ENCODE measurements around the gene COPG1. TPM values are rescaled to one million over a fixed set of nuclear protein-coding genes. Genes with fewer than 3 reads are reported as not detected.
"Not testable (repeated sequence)": the region's sequence is repeated elsewhere in the genome, so short reads cannot be mapped to it uniquely, and the experiment has no call there.

Gene COPG1
- total RNA-seq, 2 experiments from 2014 or later, result 128 to 132 TPM

GRCh38 chr3:129257609-129258008 lies 8.2 kb downstream of the COPG1 start:
- no peak overlapping the region for H3K27ac Mint-ChIP-seq
- H3K27me3 Mint-ChIP-seq, result no peaks in the 10 kb centered on the region
- peaks cover 3% of the 10 kb centered on the region for H3K4me1 Mint-ChIP-seq
- DNase-seq, result no peak
- no peak overlapping the region for H3K4me3 Mint-ChIP-seq
- no peaks in the 10 kb centered on the region for H3K9me3 Mint-ChIP-seq
- H3K36me3 Mint-ChIP-seq, result peaks cover 26% of the 10 kb centered on the region

- no peak overlapping the region for H3K4me3 Mint-ChIP-seq
- H3K4me1 Mint-ChIP-seq, result peaks cover 2% of the 10 kb centered on the region
- H3K36me3 Mint-ChIP-seq, result peaks cover 22% of the 10 kb centered on the region
- no peaks in the 10 kb centered on the region for H3K27me3 Mint-ChIP-seq
- no peak overlapping the region for H3K27ac Mint-ChIP-seq
- H3K9me3 Mint-ChIP-seq, result no peaks in the 10 kb centered on the region
- DNase-seq, result no peak
Observed at GRCh38 chr3:129259612-129260477, 10.4 kb downstream of the COPG1 start.

GRCh38 chr3:129260606-129261005 lies 11.2 kb downstream of the COPG1 start:
- no peak for DNase-seq
- Mint-ChIP-seq H3K4me3 (no peak overlapping the region), H3K36me3 (peaks cover 20% of the 10 kb centered on the region), H3K9me3 (no peaks in the 10 kb centered on the region), H3K4me1 (peaks cover 2% of the 10 kb centered on the region), H3K27ac (no peak overlapping the region), H3K27me3 (no peaks in the 10 kb centered on the region)

- H3K4me3 Mint-ChIP-seq, result no peak overlapping the region
- H3K36me3 Mint-ChIP-seq, result peaks cover 21% of the 10 kb centered on the region
- peaks cover 2% of the 10 kb centered on the region for H3K4me1 Mint-ChIP-seq
- H3K9me3 Mint-ChIP-seq, result no peaks in the 10 kb centered on the region
- DNase-seq, result no peak
- no peak overlapping the region for H3K27ac Mint-ChIP-seq
- no peaks in the 10 kb centered on the region for H3K27me3 Mint-ChIP-seq
Observed at GRCh38 chr3:129261894-129262293, 12.5 kb downstream of the COPG1 start.

GRCh38 chr3:129263161-129263910 lies 13.9 kb downstream of the COPG1 start:
- peaks cover 2% of the 10 kb centered on the region for H3K4me1 Mint-ChIP-seq
- no peak overlapping the region for H3K4me3 Mint-ChIP-seq
- peak overlapping the region; percentile 65 for H3K27ac Mint-ChIP-seq
- H3K36me3 Mint-ChIP-seq, result peaks cover 22% of the 10 kb centered on the region
- no peaks in the 10 kb centered on the region for H3K9me3 Mint-ChIP-seq
- no peaks in the 10 kb centered on the region for H3K27me3 Mint-ChIP-seq
- no peak for DNase-seq

GRCh38 chr3:129264994-129265393 lies 15.6 kb downstream of the COPG1 start:
- not testable (repeated sequence) for H3K4me3 Mint-ChIP-seq, H3K9me3 Mint-ChIP-seq, DNase-seq, H3K27ac Mint-ChIP-seq, H3K27me3 Mint-ChIP-seq, H3K4me1 Mint-ChIP-seq
- H3K36me3 Mint-ChIP-seq, result peaks cover 19% of the 10 kb centered on the region

- Mint-ChIP-seq H3K9me3 (no peaks in the 10 kb centered on the region), H3K36me3 (peaks cover 18% of the 10 kb centered on the region), H3K4me1 (peaks cover 2% of the 10 kb centered on the region), H3K4me3 (no peak overlapping the region), H3K27me3 (no peaks in the 10 kb centered on the region), H3K27ac (no peak overlapping the region)
- no peak for DNase-seq
Observed at GRCh38 chr3:129266651-129267050, 17.2 kb downstream of the COPG1 start.

- Mint-ChIP-seq H3K36me3 (peaks cover 18% of the 10 kb centered on the region), H3K9me3 (no peaks in the 10 kb centered on the region), H3K4me1 (no peaks in the 10 kb centered on the region), H3K4me3 (no peak overlapping the region), H3K27ac (no peak overlapping the region), H3K27me3 (no peaks in the 10 kb centered on the region)
- DNase-seq, result no peak
Observed at GRCh38 chr3:129268396-129268795, 19.0 kb downstream of the COPG1 start.

- H3K4me3 Mint-ChIP-seq, result no peak overlapping the region
- H3K9me3 Mint-ChIP-seq, result no peaks in the 10 kb centered on the region
- peaks cover 12% of the 10 kb centered on the region for H3K4me1 Mint-ChIP-seq
- H3K36me3 Mint-ChIP-seq, result peaks cover 18% of the 10 kb centered on the region
- no peak for DNase-seq
- no peak overlapping the region for H3K27ac Mint-ChIP-seq
- H3K27me3 Mint-ChIP-seq, result no peaks in the 10 kb centered on the region
Observed at GRCh38 chr3:129271674-129272073, 22.3 kb downstream of the COPG1 start.

GRCh38 chr3:129276385-129276784 lies 27.0 kb downstream of the COPG1 start:
- peak; percentile 65 for DNase-seq
- H3K27me3 Mint-ChIP-seq, result no peaks in the 10 kb centered on the region
- H3K4me3 Mint-ChIP-seq, result no peak overlapping the region
- H3K4me1 Mint-ChIP-seq, result peaks cover 38% of the 10 kb centered on the region
- H3K9me3 Mint-ChIP-seq, result no peaks in the 10 kb centered on the region
- H3K27ac Mint-ChIP-seq, result peak overlapping the region; percentile 51
- peaks cover 36% of the 10 kb centered on the region for H3K36me3 Mint-ChIP-seq

GRCh38 chr3:129277829-129278271 lies 28.4 kb downstream of the COPG1 start:
- H3K27me3 Mint-ChIP-seq, result no peaks in the 10 kb centered on the region
- peak overlapping the region; percentile 96 for H3K4me3 Mint-ChIP-seq
- H3K27ac Mint-ChIP-seq, result peak overlapping the region; percentile 97
- H3K9me3 Mint-ChIP-seq, result no peaks in the 10 kb centered on the region
- DNase-seq, result peak; percentile 8
- H3K36me3 Mint-ChIP-seq, result peaks cover 43% of the 10 kb centered on the region
- peaks cover 52% of the 10 kb centered on the region for H3K4me1 Mint-ChIP-seq

- Mint-ChIP-seq H3K9me3 (no peaks in the 10 kb centered on the region), H3K27me3 (no peaks in the 10 kb centered on the region), H3K4me3 (peak within 1 kb of the TSS; percentile 96), H3K4me1 (peaks cover 59% of the 10 kb centered on the region), H3K27ac (peak within 1 kb of the TSS; percentile 97), H3K36me3 (peaks cover 46% of the 10 kb centered on the region)
- peak; percentile 94 for DNase-seq
Observed at GRCh38 chr3:129278439-129278965, 29.1 kb downstream of the COPG1 start, which contains the start of gene HMCES. HMCES (plus strand) TSS chr3:129278870; CDS start chr3:129279733, 863 bp downstream.

- Mint-ChIP-seq H3K4me3 (peak overlapping the region; percentile 96), H3K27ac (peak overlapping the region; percentile 97), H3K4me1 (peaks cover 64% of the 10 kb centered on the region), H3K9me3 (no peaks in the 10 kb centered on the region), H3K36me3 (peaks cover 45% of the 10 kb centered on the region), H3K27me3 (no peaks in the 10 kb centered on the region)
- peak; percentile 79 for DNase-seq
Observed at GRCh38 chr3:129278966-129279906, 29.8 kb downstream of the COPG1 start.

GRCh38 chr3:129280183-129280582 lies 30.8 kb downstream of the COPG1 start:
- H3K36me3 Mint-ChIP-seq, result peaks cover 48% of the 10 kb centered on the region
- H3K27me3 Mint-ChIP-seq, result no peaks in the 10 kb centered on the region
- H3K27ac Mint-ChIP-seq, result peak overlapping the region; percentile 93
- peak overlapping the region; percentile 96 for H3K4me3 Mint-ChIP-seq
- peaks cover 69% of the 10 kb centered on the region for H3K4me1 Mint-ChIP-seq
- no peak for DNase-seq
- no peaks in the 10 kb centered on the region for H3K9me3 Mint-ChIP-seq
